Transverse colon (tissue), 4 donors: Measurements from ENCODE around the gene SH3RF3. TPM values are rescaled to one million over a fixed set of nuclear protein-coding genes. Genes with fewer than 3 reads are reported as not detected.

ENCODE experiments used
- DNase-seq: peaks from one replicate; pipeline ENCODE4 v3.0.0-alpha.2; 2019
- H3K27ac ChIP-seq, 4 donors: fragments of 200-600 bp; sonication (generic); 2 replicates each; pipeline ENCODE4 v1.5.1; 2016 to 2018; ENCODE audit warnings: inconsistent platforms in 4 of 4
- H3K27me3 ChIP-seq: fragments of 200-600 bp; sonication (generic); 2 replicates; pipeline ENCODE4 v1.5.1; 2017; ENCODE audit warnings: inconsistent platforms
- H3K36me3 ChIP-seq, 4 donors: fragments of 200-600 bp; sonication (generic); 2 replicates each; pipeline ENCODE4 v1.5.1; 2017 to 2019; ENCODE audit warnings: inconsistent platforms in 4 of 4
- H3K4me1 ChIP-seq, 4 donors: fragments of 200-600 bp; sonication (generic); 2 replicates each; pipeline ENCODE4 v1.5.1; 2017 to 2020; ENCODE audit warnings: inconsistent platforms in 4 of 4
- H3K4me3 ChIP-seq, 4 donors: fragments of 200-600 bp; sonication (generic); 1 replicate in 1 of 4; 2 replicates in 3 of 4; pipeline versions ENCODE4 v1.5.1 to v1.6.1; 2017 to 2019; ENCODE audit warnings: inconsistent platforms in 4 of 4
- H3K9me3 ChIP-seq, 2 donors: fragments of 200-600 bp; sonication (generic); 2 replicates each; pipeline ENCODE4 v1.5.1; 2017 to 2019; ENCODE audit warnings: inconsistent platforms in 2 of 2
- CTCF ChIP-seq, 5 experiments: fragments of 200-600 bp in 3 of 5; fragments of 450-650 bp in 2 of 5; sonication (generic) in 3 of 5; IDR thresholded peaks; 1 replicate in 2 of 5; 2 replicates in 3 of 5; pipeline ENCODE4 v1.5.1; 2016 to 2017; ENCODE audit warnings: antibody characterized with exemption in 5 of 5, inconsistent platforms in 3 of 5, mild to moderate bottlenecking in 2 of 5, moderate library complexity in 1 of 5
- EP300 ChIP-seq: sonication (generic); formaldehyde crosslinking; IDR thresholded peaks from one replicate; pipeline ENCODE4 v1.6.1; 2017; ENCODE audit warnings: antibody characterized with exemption, low read depth
- POLR2A ChIP-seq: fragments of 450-650 bp; IDR thresholded peaks from one replicate; pipeline ENCODE4 v1.6.1; 2016; ENCODE audit warnings: antibody characterized with exemption, mild to moderate bottlenecking, moderate library complexity
- POLR2AphosphoS5 ChIP-seq, 3 donors: sonication (generic); formaldehyde crosslinking; IDR thresholded peaks; one replicate each; pipeline ENCODE4 v1.6.1; 2016; ENCODE audit warnings: antibody characterized with exemption in 3 of 3
- WGBS, 2 donors: methylation state at CpG; one replicate each; pipeline ENCODE4 v1.1.5; 2018; ENCODE audit warnings: low coverage in 1 of 2; 5-methylcytosine and 5-hydroxymethylcytosine counted together
- in situ Hi-C, 4 donors: fragments of 200-750 bp; cut with MboI; loops; one replicate each; pipeline versions ENCODE4 v1.15.0 to v1.15.1; 2017; ENCODE audit warnings: low sequenced_read_pairs in 3 of 4, low pct_ligation_motif_present in 1 of 4, low pct_unique_long_range_greater_than_20kb in 1 of 4
- intact Hi-C: fragments of 100-400 bp; cut with DNase I; formaldehyde crosslinking; loops from one replicate; pipeline ENCODE4 v1.15.1; 2023; ENCODE audit warnings: low total_unique reads
- total RNA-seq, 4 donors: library from RNA; depleted of rRNA; stranded (reverse); fragments of >200 nt; gene quantifications; one replicate each; pipeline ENCODE4 v1.1.0, GENCODE V29; 2016

The SH3RF3 gene
- total RNA-seq, 4 donors from 2014 or later: 1.9 to 8.8 (median 2.9) TPM

GRCh38 chr2:109392140-109392539, 263.1 kb downstream of the SH3RF3 start:
- in situ Hi-C loops: no loop called here
- intact Hi-C loops: no loop called here
- TF ChIP-seq EP300 (no peak), CTCF (IDR thresholded peaks at IDR 0.05) (no peak), POLR2AphosphoS5 (IDR thresholded peaks at IDR 0.05) (no peak), POLR2A (no peak)
- peaks cover 0 to 5% (median 0%) of the 10 kb centered on the region in 4 donors for H3K4me1 ChIP-seq
- 89 to 100% methylated on average over 1 to 5 of the region's 5 CpGs for WGBS, 2 donors
- DNase-seq: no peak
- no peak overlapping the region for H3K27ac ChIP-seq
- no peaks in the 10 kb centered on the region for H3K27me3 ChIP-seq
- H3K9me3 ChIP-seq: no peaks in the 10 kb centered on the region
- H3K36me3 ChIP-seq: no peaks in the 10 kb centered on the region
- no peak overlapping the region for H3K4me3 ChIP-seq

GRCh38 chr2:109392816-109393661, 264.0 kb downstream of the SH3RF3 start:
- Histone ChIP-seq H3K4me1 (peaks cover 0 to 5% (median 0%) of the 10 kb centered on the region in 4 donors), H3K27ac (no peak overlapping the region), H3K27me3 (no peaks in the 10 kb centered on the region), H3K9me3 (no peaks in the 10 kb centered on the region), H3K36me3 (no peaks in the 10 kb centered on the region), H3K4me3 (no peak overlapping the region)
- TF ChIP-seq CTCF (IDR thresholded peaks at IDR 0.05) (no peak), POLR2AphosphoS5 (IDR thresholded peaks at IDR 0.05) (no peak), EP300 (no peak), POLR2A (no peak)
- DNase-seq: peak; percentile 15
- in situ Hi-C loops: no loop called here
- intact Hi-C loops: no loop called here
- WGBS, 2 donors: 78 to 96% methylated on average over 4 to 15 of the region's 15 CpGs

- Histone ChIP-seq H3K27ac (no peak overlapping the region), H3K36me3 (no peaks in the 10 kb centered on the region), H3K4me1 (peaks cover 0 to 5% (median 0%) of the 10 kb centered on the region in 4 donors), H3K9me3 (no peaks in the 10 kb centered on the region), H3K27me3 (no peaks in the 10 kb centered on the region), H3K4me3 (no peak overlapping the region)
- WGBS, 2 donors: 90 to 96% methylated on average over 4 to 7 of the region's 7 CpGs
- TF ChIP-seq CTCF (IDR thresholded peaks at IDR 0.05) (no peak), EP300 (no peak), POLR2AphosphoS5 (IDR thresholded peaks at IDR 0.05) (no peak), POLR2A (no peak)
- in situ Hi-C loops (no loop called here), intact Hi-C loops (no loop called here)
- no peak for DNase-seq
Measured at GRCh38 chr2:109393662-109393972, 264.6 kb downstream of the SH3RF3 start.

GRCh38 chr2:109395494-109396201, 266.6 kb downstream of the SH3RF3 start:
- 29 to 77% methylated on average over 1 to 15 of the region's 15 CpGs for WGBS, 2 donors
- H3K27ac ChIP-seq: no peak overlapping the region
- no peaks in the 10 kb centered on the region for H3K9me3 ChIP-seq
- in situ Hi-C loops: no loop called here
- no peaks in the 10 kb centered on the region for H3K36me3 ChIP-seq
- intact Hi-C loops: no loop called here
- H3K4me3 ChIP-seq: no peak overlapping the region
- H3K4me1 ChIP-seq: peaks cover 0 to 5% (median 0%) of the 10 kb centered on the region in 4 donors
- H3K27me3 ChIP-seq: no peaks in the 10 kb centered on the region
- DNase-seq: peak; percentile 13
- TF ChIP-seq CTCF (IDR thresholded peaks at IDR 0.05) (no peak), EP300 (no peak), POLR2AphosphoS5 (IDR thresholded peaks at IDR 0.05) (no peak), POLR2A (no peak)
